AG09319 (cell line): Measurements from ENCODE around the gene CPSF2.
"Not testable (repeated sequence)": the region's sequence is repeated elsewhere in the genome, so short reads cannot be mapped to it uniquely, and the experiment has no call there.

ENCODE experiments used
- DNase-seq: peaks from one replicate; pipeline ENCODE4 v3.0.0-alpha.2; 2010; ENCODE audit warnings: low read depth; ENCODE audit errors: extremely low read depth
- CTCF ChIP-seq: IDR thresholded peaks from 2 replicates; pipeline ENCODE4 v1.5.1; 2011; ENCODE audit warnings: low read depth, mild to moderate bottlenecking, inconsistent platforms, low read length, moderate library complexity

The CPSF2 gene

GRCh38 chr14:92176476-92176875 lies 54.7 kb downstream of the CPSF2 start:
- TF ChIP-seq CTCF: no peak
- DNase-seq: no peak

- DNase-seq: not testable (repeated sequence)
Measured at GRCh38 chr14:92179178-92179577, 57.4 kb downstream of the CPSF2 start.

- no peak for DNase-seq
- no peak for TF ChIP-seq CTCF
Measured at GRCh38 chr14:92185559-92185958, 63.8 kb downstream of the CPSF2 start.

- not testable (repeated sequence) for DNase-seq
Measured at GRCh38 chr14:92187616-92188015, 65.8 kb downstream of the CPSF2 start.

- no peak for TF ChIP-seq CTCF
- no peak for DNase-seq
Measured at GRCh38 chr14:92190768-92191167, 69.0 kb downstream of the CPSF2 start.

GRCh38 chr14:92198804-92199203 lies 77.0 kb downstream of the CPSF2 start:
- no peak for DNase-seq
- TF ChIP-seq CTCF: no peak

- DNase-seq: no peak
- TF ChIP-seq CTCF: peak; percentile 5
Measured at GRCh38 chr14:92199763-92200162, 78.0 kb downstream of the CPSF2 start.

- no peak for DNase-seq
- no peak for TF ChIP-seq CTCF
Measured at GRCh38 chr14:92203116-92203515, 81.3 kb downstream of the CPSF2 start.

GRCh38 chr14:92204792-92205191 lies 83.0 kb downstream of the CPSF2 start:
- TF ChIP-seq CTCF: no peak
- DNase-seq: no peak
